HL-60/S4 treated with phorbol 12-myristate 13-acetate at 8.2 ng/mL for 4 days and 3 days (cell line): ENCODE results near the gene UBE2L6.

ENCODE experiments used
- in situ Hi-C: fragments of 300-500 bp; cut with MboI; formaldehyde crosslinking; loops from 2 replicates; pipeline ENCODE4 v1.15.0; 2022; ENCODE audit warnings: low sequenced_read_pairs

The UBE2L6 gene

DNA sequence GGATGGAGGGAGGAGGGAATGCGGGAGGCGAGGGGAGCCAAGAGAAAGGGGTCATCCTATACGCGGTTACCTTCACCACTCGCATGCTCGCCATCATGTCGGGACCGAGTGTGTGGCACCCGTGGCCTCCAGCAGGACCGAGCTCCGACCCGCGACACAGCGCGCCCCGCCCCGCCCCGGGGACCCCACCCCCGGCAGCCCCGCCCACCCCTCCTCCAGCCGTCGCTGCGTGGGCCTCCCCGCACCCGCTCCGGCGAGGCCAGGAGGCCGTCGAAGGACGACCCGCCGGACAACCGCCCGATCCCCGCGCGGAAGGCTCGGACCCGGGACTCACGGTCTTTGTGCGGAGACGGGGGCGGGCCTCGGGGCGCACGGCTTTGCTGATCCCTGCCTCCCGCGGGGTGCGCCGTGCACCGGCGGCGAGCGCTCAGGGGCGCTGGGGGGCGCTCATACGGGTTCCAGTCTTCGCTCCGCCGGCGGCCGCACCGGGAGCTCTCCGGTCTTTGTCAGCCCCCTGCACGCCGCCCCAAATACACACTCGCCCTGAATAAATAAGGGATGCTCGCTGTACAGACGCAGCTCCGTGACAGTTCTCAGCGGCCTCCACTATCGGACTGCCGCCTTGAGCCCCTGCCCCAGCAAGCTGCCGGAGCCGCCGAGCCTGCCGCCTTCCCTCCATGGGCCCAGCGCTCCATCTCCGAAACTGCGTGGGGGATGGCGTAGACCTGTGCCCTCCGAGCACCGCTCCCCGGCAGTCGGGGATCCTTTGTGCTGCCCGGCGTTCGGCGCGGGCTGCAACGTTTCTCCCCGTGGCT lies at the start of gene UBE2L6:
Gene UBE2L6 (minus strand): TSS at position 158 of the 815 bp plus-strand sequence. CDS start 61 bp downstream, at position 97.
- in situ Hi-C loops: loop anchor here (5.0 kb wide), 1 partner anchor 75 kb away; no protein-coding TSS in a partner anchor

DNA sequence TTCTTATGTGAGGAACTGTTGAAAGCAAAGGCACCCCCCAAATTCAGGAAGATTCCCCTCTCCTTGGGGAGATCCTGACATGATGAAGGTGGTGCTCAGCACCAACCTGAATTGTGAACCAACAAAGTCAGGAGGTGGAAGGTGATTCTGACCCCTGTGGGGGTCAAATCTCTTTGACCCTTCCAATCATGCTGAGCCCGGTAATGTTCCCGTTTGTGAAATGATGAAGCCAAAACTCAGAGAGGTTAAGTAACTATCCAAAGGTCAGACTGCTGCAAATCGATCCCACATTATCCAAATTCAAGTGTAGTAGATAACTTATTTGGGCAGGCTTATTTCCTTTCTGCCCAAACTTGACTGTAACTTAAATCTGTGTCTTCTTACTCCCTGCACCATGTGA lies 49.1 kb upstream of the UBE2L6 start:
- in situ Hi-C loops: no loop called here

DNA sequence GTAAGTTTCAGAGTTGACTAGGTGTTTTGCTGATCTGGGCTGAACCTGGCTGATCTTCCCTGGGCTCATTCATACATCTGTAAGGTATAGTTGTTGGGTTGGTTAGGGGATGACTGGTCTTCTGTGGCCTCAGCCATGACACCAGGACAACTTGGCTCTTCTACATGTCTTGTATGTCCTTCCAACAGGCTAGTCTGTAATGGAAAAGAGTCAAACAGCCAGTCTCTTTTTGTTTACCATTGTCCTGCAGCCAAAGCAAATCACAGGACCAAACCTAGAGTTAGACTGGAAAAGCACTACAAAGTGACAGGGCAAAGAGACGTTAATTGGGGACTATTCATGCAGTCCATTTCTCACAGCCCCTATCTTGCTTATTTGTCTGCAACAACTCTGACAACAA lies 47.8 kb upstream of the UBE2L6 start:
- in situ Hi-C loops: no loop called here

DNA sequence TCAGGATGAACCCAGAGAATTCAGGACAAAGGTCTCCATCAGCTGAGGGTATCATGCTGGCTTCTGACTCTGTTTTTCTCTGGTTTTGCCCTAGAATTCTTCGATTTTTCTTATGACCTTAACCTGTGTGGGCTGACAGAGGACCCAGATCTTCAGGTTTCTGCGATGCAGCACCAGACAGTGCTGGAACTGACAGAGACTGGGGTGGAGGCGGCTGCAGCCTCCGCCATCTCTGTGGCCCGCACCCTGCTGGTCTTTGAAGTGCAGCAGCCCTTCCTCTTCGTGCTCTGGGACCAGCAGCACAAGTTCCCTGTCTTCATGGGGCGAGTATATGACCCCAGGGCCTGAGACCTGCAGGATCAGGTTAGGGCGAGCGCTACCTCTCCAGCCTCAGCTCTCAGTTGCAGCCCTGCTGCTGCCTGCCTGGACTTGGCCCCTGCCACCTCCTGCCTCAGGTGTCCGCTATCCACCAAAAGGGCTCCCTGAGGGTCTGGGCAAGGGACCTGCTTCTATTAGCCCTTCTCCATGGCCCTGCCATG lies 46.8 kb upstream of the UBE2L6 start:
- in situ Hi-C loops: no loop called here

DNA sequence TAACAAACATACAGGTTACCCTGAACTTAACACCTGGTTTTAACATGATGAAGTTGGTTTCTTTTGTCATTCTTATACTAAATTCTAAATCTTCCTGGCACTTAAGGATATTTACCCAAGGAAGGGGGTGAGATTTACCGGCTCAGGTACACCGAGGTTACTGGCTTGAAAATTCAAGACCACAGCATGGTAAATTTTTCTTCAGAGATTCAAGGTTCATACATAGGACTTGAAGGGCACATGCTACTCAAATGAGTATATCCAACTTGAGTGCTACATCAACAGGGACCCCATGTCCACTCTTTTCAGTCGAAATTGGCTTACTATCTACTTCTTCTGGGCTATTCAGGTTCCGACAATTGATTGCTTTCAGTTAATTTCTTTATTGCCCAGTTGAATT lies 42.7 kb upstream of the UBE2L6 start:
- in situ Hi-C loops: no loop called here

DNA sequence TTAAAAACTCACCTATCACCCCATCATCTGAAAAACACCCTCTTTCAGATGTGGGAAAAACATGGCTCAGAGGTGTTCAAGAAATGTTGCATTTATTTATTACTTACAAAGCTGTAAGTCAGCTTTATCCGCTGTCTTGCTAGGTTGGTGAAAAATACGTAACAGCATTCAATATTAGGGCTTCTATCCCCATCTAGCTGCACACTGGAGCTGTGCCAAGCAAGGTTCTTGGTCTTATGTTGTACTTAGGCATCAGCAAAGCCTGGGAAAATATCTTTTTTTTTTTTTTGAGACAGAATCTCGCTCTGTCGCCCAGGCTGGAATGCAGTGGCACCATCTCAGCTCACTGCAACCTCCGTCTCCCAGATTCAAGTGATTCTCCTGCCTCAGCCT lies 37.6 kb upstream of the UBE2L6 start:
- in situ Hi-C loops: no loop called here

DNA sequence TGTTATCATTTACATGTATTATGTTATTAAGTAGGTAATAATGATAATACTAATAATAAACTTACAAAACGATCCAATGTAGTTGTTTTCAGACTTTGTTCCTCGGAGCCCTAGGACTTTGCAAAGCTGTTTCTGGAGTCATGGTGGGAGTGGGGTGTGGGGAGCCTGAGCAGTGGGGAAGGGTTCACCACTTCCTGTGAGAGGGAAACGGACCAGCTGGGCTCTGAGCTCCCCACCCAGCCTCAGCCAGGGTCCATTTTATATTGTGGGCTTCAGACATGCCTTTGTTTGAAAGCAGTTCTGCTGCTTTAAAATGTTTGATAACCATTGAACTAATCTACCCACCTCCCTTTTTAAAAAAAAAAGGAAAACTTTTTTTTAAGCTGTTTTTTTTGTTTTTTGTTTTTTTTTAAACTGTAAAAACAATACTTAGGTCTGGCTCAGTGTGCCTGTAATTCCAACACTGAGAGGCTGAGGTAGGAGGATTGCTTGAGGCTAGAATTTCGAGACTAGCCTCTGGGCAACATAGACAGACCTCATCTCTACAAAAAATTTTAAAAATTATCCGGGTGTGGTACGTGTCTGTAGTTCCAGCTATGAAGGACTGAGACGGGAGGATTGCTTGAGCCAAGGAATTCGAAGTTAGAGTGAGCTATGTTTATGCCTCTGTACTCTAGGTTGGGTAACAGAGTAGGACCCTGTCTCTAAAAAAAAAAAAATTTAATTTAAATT lies 37.0 kb upstream of the UBE2L6 start:
- in situ Hi-C loops: no loop called here

DNA sequence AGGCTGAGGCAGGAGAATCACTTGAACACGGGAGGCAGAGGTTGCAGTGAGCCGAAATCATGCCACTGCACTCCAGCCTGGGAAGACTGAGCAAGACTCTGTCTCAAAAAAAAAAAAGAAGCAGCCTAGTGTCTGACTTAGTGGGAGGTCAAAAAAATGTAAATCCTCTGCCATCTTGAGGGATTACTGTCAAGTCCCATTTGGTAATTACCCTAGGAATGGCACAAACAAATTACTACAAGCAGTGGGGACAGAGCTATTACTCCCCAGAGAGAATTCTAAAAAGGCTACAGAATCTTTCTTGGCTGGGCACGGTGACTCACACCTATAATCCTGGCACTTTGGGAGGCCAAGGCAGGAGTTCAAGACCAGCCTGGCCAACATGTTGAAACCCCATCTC lies 33.8 kb upstream of the UBE2L6 start:
- in situ Hi-C loops: no loop called here

DNA sequence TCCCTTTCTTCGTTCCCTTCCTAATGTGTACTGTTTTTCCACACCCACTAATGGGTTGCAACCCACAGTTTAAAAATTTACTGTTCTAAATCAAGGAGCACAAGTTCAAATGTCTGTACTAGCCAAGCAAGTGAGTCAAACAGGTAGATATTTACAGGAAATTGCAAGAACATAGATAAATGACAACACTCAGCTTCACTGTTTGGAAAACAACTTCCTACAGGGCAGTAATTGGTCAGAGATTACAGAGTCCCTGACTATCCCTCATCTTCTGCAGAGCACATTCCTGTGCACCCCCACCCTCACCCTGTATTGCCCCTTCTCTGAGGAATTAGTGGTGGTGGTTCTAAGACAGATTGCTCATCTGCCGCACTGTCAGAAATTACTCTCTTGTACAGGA lies 31.9 kb upstream of the UBE2L6 start:
- in situ Hi-C loops: no loop called here

DNA sequence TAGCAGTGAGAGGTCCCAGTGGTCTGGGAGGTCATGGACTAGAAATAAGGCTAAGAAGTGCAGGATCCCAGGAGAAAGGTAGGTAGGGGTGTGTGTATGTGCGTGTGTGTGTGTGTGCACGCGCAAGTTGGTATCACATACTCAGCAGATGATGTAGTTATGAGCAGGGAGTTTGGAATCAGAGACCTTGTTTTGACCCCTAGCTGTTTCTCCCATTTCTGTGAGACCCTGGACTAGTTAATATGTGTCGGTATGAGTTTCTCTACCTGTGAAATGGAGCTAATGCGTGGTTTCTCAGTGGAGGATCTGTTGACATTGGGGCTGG lies 31.3 kb upstream of the UBE2L6 start:
- in situ Hi-C loops: no loop called here

DNA sequence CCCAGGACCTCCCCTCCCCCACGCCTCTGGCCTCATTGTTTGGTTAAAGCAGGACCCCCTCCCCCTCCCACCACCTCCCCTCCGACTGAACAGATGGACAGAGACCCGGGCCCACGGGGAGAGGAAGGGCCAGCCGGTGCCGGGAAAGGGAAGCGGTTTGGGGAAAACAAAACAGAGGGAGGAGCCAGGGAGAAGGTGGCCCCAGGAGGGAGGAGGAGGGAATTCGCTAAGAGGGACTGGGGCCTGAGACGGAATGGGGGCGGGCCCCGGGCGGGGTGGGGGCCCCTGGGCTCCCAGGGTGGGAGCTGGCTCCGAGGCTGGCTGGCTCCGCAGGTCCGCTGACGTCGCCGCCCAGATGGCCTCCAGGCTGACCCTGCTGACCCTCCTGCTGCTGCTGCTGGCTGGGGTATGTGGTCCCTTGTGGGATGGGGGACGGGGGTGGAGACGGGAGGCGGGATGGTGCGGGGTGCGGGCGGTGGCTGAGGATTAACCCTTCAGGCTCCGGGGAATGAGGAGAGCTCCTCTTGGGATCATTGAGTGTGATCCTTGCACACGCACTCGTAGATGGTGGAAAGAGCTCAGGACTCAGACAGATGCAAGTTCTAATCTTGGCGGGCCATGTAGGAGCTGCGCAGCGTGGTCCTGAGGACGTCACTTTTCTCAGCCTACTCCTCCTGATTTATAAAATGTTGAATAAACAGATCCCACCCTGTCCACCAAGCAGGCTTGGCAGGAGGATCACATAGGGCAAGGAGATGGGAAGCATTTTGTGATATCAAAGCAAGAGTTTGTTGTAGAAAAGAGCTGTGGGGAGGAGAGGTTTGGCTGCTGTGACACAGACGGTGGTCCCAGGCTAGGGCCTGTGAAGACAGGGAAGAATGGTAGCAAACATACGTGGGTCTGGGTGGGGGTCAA lies 30.7 kb upstream of the UBE2L6 start:
- in situ Hi-C loops: no loop called here

DNA sequence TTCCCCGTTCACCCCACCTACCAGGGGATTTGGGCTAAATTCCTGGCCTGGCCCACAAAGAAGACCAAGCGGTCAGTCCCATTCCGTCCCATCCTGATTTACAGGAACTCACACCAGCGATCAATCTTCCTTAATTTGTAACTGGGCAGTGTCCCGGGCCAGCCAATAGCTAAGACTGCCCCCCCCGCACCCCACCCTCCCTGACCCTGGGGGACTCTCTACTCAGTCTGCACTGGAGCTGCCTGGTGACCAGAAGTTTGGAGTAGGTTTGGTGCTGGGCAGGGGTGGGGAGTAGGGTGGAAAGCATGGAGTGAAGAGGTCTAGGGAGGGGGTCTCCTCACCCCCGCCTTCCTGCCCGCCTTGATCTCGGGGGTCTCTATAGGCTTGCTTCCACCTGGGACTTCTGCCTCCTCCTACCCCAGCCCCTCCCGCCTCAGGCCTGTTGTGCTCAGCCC lies 30.0 kb upstream of the UBE2L6 start, which contains the start of gene SERPING1:
Gene SERPING1 (plus strand): TSS at position 225 of the 455 bp plus-strand sequence. CDS start 586 bp downstream, outside the sequence.
- in situ Hi-C loops: no loop called here

DNA sequence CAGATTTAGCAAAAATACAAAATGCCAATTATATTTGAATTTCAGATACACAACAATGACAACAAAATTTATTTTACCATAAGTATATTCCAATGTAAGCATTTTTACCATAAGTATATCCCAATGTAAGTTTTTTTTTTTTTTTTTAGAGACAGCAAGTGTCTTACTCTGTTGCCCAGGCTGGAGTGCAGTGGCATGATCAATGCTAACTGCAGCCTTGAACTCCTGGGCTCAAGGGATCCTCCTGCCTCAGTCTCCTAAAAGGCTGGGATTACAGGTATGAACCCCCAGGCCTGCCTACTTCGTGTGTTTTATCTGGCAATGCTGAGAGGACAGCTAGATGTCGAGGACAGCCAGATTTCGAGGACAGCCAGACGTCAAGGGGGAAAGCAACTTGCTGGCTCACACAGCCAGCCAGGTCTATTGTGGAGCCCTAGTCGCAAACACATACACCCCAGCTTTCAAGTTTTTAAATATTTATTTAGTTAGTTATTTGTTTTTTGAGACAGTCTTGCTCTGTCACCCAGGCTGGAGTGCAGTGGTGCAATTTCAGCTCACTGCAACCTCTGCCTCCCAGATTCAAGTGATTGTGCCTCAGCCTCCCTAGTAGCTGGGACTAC lies 28.9 kb upstream of the UBE2L6 start:
- in situ Hi-C loops: no loop called here

DNA sequence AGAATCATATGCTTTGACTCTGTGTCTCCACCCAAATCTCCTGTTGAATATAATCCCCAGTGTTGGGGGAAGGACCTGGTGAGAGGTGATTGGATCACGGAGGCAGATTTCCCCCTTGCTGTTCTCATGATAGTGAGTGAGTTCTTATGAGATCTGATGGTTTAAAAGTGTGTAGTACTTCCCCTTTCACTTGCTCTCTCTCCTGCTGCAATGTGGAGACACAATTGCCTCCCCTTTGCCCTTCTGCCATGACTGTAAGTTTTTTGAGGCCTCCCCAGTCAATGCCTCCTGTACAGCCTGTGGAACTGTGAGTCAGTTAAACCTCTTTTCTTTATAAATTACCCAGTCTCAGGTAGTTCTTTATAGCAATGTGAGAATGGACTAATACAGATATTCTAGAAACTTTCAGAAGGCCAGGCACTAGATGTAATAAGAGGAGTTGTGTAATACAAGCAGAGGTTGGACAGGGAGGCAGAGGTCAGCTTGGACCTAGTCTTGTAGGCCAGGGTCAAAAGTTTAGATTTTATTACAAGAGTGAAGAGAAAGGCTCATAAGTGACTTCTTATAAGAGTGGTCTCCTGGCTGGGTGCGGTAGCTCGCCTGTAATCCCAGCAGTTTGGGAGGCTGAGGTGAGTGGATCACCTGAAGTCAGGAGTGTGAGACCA lies 20.7 kb upstream of the UBE2L6 start:
- in situ Hi-C loops: no loop called here

DNA sequence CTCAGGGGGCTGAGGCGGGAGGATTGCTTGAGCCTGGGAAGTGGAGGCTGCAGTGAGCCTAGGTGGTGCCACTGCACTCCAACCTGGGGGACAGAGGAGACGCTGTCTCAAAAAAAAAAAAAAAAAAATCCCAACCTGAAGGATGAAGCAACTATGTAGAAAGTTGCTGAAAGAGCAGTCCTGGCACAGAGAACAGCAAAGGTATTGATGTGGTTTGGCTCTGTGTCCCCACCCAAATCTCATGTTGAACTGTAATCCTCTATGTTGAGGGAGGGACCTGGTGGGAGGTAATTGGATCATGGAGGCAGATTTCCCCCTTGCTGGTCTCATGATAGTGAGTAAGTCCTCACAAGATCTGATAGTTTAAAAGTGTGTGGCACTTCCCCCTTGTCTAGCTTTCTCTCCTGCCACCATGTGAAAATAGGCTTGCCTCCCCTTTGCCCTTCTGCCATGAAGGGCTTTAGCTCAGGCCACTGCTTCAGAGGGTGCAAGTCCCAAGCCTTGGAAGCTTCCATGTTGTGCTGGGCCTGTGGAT lies 19.3 kb upstream of the UBE2L6 start:
- in situ Hi-C loops: no loop called here

DNA sequence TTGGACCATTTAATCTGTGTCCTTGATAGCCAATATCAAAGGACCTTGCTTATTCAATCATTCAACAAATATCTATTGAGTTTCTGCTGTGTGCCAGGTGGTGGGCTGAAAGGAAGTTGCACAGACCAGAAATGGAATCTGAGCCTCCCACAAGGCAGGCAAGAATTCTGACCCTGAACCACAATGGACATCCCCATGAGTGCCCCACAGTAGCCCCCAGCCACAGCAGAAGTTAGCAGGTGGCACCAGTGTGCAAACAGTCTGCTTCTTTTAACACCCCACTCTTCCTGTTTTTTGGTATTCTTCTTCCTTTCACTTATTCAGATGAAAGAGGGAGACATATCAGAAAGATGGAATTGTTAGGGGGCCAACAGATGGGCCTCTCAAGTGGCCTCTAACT lies 17.8 kb upstream of the UBE2L6 start:
- in situ Hi-C loops: no loop called here

DNA sequence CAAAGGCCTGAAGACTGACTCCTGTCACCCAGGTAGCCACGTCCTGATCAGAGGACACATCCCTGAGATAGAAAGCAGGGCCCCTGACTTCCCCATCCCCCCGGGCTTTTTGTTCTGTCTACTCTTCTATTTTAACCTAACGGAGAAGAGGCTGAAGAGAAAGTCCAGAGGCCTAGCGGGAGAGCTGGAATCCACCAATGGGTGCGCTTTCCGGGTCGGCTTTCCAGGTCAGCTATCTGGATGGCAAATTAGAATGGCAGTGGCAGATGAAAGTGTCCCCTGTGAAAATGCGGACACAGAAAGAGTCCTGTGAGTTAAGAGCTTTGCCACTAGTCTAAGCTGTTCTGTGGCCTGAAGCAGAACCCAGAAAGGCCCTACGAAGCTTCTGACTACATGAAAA lies 16.9 kb upstream of the UBE2L6 start:
- in situ Hi-C loops: no loop called here

DNA sequence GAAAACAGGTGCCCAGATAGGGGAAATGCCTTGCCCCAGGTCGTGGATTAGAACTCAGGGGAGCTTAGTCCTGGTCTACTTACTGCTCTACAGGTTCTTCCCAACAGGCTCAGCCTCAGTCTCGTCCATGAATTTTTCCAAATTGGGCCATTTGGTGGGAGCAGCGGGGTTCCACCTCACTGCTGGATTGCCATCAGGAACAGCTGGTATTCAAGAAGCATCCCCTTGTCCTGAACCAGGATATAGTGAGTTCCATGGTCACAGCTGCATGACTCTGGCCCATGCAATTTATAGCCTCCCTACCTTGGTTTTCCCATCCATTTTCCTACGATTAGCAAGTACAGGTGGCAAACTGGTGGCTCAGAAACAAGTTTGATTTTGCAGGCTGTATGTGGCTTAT lies 6.6 kb upstream of the UBE2L6 start:
- in situ Hi-C loops: no loop called here

DNA sequence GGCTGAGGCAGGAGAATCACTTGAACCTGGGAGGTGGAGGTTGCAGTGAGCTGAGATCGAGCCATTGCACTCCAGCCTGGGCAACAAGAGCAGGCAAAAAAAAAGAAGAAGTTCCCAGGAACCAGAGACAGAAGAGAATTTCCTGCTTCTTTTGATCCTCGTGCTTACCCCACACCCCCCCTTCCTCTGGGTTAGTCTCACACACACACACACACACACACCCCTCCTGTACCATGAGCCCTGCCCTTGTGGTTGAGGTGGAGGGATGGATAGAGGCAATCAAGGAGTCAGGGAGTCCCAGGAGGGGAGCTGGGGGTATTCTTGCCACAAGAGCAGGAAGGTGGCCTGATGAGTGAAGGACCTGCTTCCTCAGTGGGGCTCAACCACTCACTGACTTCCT lies 4.1 kb upstream of the UBE2L6 start:
- in situ Hi-C loops: no loop called here

DNA sequence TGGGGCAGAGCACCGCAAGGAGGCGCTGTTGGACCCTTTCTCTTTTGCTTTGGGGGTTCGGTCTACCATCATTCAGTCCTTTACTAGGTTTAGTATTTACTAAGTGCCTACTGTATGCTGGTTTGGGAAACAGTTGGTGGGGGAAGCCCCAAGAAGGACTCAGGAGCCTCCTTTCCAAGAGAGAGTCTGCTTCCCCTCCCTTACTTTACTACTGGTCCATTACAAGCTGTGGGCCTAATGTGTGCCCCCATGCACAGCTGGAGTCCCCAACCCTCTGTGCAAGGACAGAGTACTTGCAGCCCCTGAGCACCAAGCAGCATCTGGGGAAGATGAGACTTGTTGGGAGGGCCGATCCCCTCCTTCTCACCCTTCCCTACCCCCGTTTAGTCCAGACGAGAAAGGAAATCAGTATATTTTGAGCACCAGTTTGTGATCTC lies 876 bp upstream of the UBE2L6 start:
- in situ Hi-C loops: loop anchor here (5.0 kb wide), 1 partner anchor 74 kb away; no protein-coding TSS in a partner anchor
